BLaER1 treated with 17β-estradiol and CSF1 and Interleukin-3, amounts not matched to agents 10 nM and 100 nM (cell line): Measurements from ENCODE around the gene DACT3.
A peak's percentile ranks its signal among the peaks of the same experiment; 100 is the strongest.

Experiments
- H3K27ac ChIP-seq, 11 experiments: shearing (Covaris generic); formaldehyde crosslinking; 2 replicates each; pipeline ENCODE4 v1.8.1; 2022
- H3K27me3 ChIP-seq, 11 experiments: shearing (Covaris generic); formaldehyde crosslinking; 2 replicates each; pipeline ENCODE4 v1.8.1; 2022
- H3K36me3 ChIP-seq, 11 experiments: shearing (Covaris generic); formaldehyde crosslinking; 2 replicates each; pipeline ENCODE4 v1.8.1; 2022
- H3K4me1 ChIP-seq, 10 experiments: shearing (Covaris generic); formaldehyde crosslinking; 2 replicates each; pipeline ENCODE4 v1.8.1; 2022
- H3K4me2 ChIP-seq, 11 experiments: shearing (Covaris generic); formaldehyde crosslinking; 2 replicates each; pipeline ENCODE4 v1.8.1; 2022
- H3K4me3 ChIP-seq, 10 experiments: shearing (Covaris generic); formaldehyde crosslinking; 2 replicates each; pipeline ENCODE4 v1.8.1; 2022
- H3K9ac ChIP-seq, 11 experiments: shearing (Covaris generic); formaldehyde crosslinking; 2 replicates each; pipeline ENCODE4 v1.8.1; 2022
- H3K9me3 ChIP-seq, 11 experiments: shearing (Covaris generic); formaldehyde crosslinking; replicated peaks in 1 of 11; 2 replicates each; pipeline ENCODE4 v1.8.1; 2022
- H4K20me1 ChIP-seq, 11 experiments: shearing (Covaris generic); formaldehyde crosslinking; 2 replicates each; pipeline ENCODE4 v1.8.1; 2022
- Cebpa-rat ChIP-seq, 11 experiments: shearing (Covaris generic); IDR thresholded peaks; 2 replicates each; pipeline ENCODE4 v1.8.1; 2022

Gene DACT3

DNA sequence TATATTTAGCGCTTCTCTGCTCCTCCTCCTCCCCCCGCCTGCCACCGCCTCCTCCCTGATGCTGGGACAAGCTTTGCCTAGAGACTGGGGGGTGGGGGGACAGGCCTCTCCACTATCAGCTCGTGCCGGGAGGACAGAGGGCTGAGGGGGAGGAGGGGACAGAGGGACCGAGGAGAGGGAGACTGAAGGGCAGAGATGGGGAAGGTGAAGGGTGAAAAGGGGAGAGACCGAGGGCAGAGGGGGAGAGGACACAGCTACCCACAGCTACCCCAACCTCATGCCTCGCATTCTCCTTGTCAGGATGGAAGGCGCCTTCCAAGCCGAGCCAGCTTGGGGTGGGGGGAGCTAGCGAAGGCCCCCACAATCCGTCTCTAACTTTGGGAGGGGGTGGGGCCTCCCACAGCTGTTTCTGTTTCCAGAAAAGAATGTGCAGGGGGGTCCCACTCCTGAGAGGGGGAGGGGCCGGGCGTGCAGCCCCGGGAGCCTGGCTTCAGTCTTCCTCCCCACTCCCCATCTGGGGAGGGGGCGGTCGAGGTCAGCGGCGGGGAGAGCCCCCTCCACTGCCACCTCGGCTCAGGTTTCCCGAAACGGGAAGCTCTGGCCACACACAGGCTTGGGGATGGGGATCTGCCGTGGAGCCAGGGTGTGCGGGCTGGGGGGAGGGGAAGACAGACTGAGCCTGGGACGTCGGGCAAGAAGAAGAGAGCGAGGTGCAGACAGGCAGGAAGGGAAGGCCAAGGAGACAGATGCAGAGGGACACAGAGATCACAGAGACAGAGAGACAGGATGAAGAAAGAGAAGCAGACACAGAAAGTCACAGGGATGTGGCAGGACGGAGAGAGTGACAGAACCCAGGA, 1.6 kb downstream of the DACT3 start:
- peak overlapping the region in 10 of 11 experiments; percentile 3 to 82 (median 74); a peak in 13 of 22 replicates for H3K9ac ChIP-seq
- H3K4me3 ChIP-seq = peak overlapping the region; percentile 56 to 74 (median 64); a peak in 19 of 20 replicates
- no peak overlapping the region for H3K27ac ChIP-seq

DNA sequence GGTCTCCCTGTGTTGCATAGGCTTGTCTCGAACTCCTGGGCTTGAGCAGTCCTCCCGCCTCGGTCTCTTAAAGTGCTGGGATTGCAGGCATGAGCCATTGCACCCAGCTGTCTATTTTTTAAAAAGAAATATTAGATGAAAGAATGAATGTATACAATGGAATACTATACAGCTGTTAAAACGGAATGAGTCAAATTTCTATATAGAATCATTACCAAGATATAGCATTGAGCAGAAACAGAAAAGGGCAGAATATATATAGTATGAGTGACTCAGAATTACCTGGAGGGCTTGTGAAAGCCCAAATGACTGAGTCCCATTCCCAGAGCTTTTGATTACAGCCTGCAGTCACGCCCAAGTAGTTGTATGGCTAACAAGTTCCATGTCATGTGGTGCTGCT, 4.4 kb downstream of the DACT3 start:
- H3K4me1 ChIP-seq = peaks cover 19 to 41% (median 33%) of the 10 kb centered on the region in 10 experiments
- no peaks in the 10 kb centered on the region for H3K9me3 ChIP-seq
- TF ChIP-seq Cebpa-rat (IDR thresholded peaks at IDR 0.05) = no peak
- H3K27ac ChIP-seq = no peak overlapping the region
- H3K4me3 ChIP-seq = no peak overlapping the region
- H3K4me2 ChIP-seq = no peak overlapping the region
- peaks cover 0 to 11% (median 0%) of the 10 kb centered on the region in 11 experiments; a peak in 4 of 22 replicates for H4K20me1 ChIP-seq
- 0 out of 22 replicates have a peak, but pooled peaks cover 0 to 4% (median 0%) of the 10 kb centered on the region in 11 experiments for H3K36me3 ChIP-seq
- H3K9ac ChIP-seq = no peak overlapping the region
- H3K27me3 ChIP-seq = peaks cover 0 to 24% (median 0%) of the 10 kb centered on the region in 11 experiments; a peak in 5 of 22 replicates

More for the DNA sequence above, 1.6 kb downstream of the DACT3 start:
- H3K27me3 ChIP-seq = peaks cover 0 to 24% (median 0%) of the 10 kb centered on the region in 11 experiments; a peak in 5 of 22 replicates
- H3K36me3 ChIP-seq = no peaks in the 10 kb centered on the region
- peak overlapping the region; percentile 96 to 100 (median 99) for H3K4me2 ChIP-seq
- H3K4me1 ChIP-seq = peaks cover 22 to 43% (median 39%) of the 10 kb centered on the region in 10 experiments
- peaks cover 0 to 12% (median 0%) of the 10 kb centered on the region in 11 experiments; a peak in 4 of 22 replicates for H4K20me1 ChIP-seq
- H3K9me3 ChIP-seq = no peaks in the 10 kb centered on the region
- TF ChIP-seq Cebpa-rat (IDR thresholded peaks at IDR 0.05) = no peak

DNA sequence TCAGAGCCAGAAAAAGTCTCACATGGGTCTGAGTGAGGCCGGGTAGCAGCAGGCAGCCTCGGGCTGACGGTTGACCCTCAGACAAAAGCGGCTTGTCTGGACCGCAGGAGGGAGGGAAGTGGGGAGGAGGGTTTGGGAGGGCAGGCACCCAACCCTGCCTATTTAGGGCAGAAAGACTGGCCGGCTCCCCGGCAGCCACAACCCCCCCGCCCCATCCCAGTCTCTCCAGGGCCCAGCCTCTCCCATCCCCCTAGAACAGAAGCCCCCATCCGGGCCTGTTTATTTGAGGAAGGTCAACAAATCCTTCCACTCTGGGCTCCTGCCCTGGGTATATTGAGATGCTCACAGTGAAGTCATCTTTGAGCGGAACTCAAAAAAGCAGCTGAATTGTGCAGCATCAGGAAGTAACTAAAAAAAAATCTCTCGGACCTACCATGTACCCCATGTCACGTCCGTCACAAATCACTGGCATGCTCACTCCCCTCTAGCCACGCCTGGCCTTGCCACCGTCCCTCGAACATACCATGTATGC, 6.3 kb downstream of the DACT3 start:
- Histone ChIP-seq H3K4me3 (no peak overlapping the region), H3K4me1 (peaks cover 7 to 28% (median 20%) of the 10 kb centered on the region in 10 experiments; a peak in 19 of 20 replicates), H3K27me3 (peaks cover 0 to 13% (median 0%) of the 10 kb centered on the region in 11 experiments; a peak in 2 of 22 replicates), H4K20me1 (0 out of 22 replicates have a peak, but pooled peaks cover 0 to under 1% (median 0%) of the 10 kb centered on the region in 11 experiments), H3K9me3 (no peaks in the 10 kb centered on the region), H3K27ac (no peak overlapping the region), H3K9ac (no peak overlapping the region), H3K36me3 (0 out of 22 replicates have a peak, but pooled peaks cover 0 to 4% (median 0%) of the 10 kb centered on the region in 11 experiments), H3K4me2 (peak overlapping the region in 4 of 11 experiments; percentile 7 to 29 (median 18); a peak in 2 of 22 replicates)
- TF ChIP-seq Cebpa-rat (IDR thresholded peaks at IDR 0.05) = no peak

DNA sequence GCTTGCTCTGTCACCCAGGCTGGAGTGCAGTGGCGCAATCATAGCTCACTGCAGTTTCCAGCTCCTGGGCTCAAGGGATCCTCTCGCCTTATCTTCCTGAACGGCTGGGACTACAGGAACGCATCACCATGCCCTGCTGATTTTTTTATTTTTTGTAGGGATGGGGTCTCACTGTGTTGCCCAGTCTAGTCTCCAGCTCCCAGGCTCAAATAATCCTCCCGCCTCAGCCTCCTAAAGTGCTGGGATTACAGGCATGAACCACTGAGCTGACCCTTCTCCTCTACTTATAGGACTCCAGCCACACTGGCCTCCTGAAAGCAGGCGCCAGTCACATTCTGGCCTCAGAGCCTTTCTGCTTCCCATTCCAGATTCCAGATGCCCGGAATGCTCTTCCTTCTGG, 10.5 kb downstream of the DACT3 start:
- H3K9me3 ChIP-seq = peaks cover 18 to 38% (median 30%) of the 10 kb centered on the region in 11 experiments

DNA sequence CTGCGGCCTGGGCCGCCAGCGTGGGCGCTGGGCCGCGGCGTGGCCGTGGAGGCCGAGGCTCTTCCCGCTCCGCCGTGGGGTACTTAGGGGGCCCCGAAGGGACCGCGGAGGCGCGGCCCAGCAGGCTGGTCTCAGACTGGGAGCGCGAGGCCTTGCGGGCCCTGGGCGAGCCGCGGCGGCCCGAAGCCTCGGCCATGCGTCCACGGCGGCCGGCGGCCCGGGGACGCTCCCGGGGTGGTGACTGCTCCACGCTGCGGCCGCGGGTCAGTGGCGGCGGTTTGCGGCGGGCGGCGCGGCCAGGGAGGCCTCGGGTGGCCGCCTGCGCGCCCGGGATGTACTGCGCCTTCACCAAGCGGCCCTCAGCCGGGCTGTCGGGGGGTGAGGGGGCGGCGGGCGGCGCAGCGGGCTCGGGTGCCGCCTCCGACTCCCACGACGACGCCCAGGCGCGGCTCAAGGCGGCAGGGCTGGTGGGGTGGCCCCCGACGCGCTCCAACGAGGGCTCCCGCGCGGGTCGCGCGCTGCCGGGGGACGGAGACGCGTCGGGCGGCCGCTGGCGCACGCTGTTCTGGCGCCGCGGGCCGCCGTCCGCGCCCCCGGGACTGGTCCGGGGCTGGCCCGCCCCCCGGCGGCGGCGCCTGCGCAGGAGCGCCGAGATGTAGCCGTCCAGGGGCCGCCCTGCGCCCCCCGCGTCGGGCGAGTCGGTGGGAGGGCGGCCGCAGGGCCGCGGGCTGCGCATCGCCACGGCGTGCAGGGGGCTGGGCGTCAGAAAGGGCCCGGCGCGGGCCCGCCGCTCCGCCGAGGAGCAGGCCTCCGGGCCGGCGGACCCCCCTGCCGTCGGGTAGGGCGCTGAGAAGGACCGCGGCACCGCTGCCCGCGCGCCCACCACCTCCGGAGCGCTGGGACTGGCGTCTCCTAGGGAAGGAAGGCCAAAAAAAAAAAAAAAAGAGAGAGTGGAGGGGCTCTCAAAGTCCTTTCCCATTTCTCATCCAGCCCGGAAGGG, 11.7 kb downstream of the DACT3 start:
- Histone ChIP-seq H3K9me3 (peaks cover 18 to 38% (median 30%) of the 10 kb centered on the region in 11 experiments), H3K4me2 (no peak overlapping the region), H3K4me1 (peaks cover 0 to 14% (median 0%) of the 10 kb centered on the region in 10 experiments; a peak in 5 of 20 replicates), H3K4me3 (no peak overlapping the region), H3K27me3 (no peaks in the 10 kb centered on the region), H3K27ac (no peak overlapping the region), H3K36me3 (peaks cover 0 to 17% (median 0%) of the 10 kb centered on the region in 11 experiments; a peak in 7 of 22 replicates), H3K9ac (no peak overlapping the region), H4K20me1 (no peaks in the 10 kb centered on the region)
- TF ChIP-seq Cebpa-rat (IDR thresholded peaks at IDR 0.05) = no peak

More for the DNA sequence above, 10.5 kb downstream of the DACT3 start:
- Histone ChIP-seq H3K9ac (no peak overlapping the region), H4K20me1 (no peaks in the 10 kb centered on the region), H3K4me1 (peaks cover 0 to 17% (median 10%) of the 10 kb centered on the region in 10 experiments; a peak in 13 of 20 replicates), H3K4me2 (no peak overlapping the region), H3K36me3 (peaks cover 0 to 17% (median 0%) of the 10 kb centered on the region in 11 experiments; a peak in 7 of 22 replicates), H3K27me3 (no peaks in the 10 kb centered on the region), H3K27ac (no peak overlapping the region), H3K4me3 (no peak overlapping the region)
- TF ChIP-seq Cebpa-rat (IDR thresholded peaks at IDR 0.05) = no peak

DNA sequence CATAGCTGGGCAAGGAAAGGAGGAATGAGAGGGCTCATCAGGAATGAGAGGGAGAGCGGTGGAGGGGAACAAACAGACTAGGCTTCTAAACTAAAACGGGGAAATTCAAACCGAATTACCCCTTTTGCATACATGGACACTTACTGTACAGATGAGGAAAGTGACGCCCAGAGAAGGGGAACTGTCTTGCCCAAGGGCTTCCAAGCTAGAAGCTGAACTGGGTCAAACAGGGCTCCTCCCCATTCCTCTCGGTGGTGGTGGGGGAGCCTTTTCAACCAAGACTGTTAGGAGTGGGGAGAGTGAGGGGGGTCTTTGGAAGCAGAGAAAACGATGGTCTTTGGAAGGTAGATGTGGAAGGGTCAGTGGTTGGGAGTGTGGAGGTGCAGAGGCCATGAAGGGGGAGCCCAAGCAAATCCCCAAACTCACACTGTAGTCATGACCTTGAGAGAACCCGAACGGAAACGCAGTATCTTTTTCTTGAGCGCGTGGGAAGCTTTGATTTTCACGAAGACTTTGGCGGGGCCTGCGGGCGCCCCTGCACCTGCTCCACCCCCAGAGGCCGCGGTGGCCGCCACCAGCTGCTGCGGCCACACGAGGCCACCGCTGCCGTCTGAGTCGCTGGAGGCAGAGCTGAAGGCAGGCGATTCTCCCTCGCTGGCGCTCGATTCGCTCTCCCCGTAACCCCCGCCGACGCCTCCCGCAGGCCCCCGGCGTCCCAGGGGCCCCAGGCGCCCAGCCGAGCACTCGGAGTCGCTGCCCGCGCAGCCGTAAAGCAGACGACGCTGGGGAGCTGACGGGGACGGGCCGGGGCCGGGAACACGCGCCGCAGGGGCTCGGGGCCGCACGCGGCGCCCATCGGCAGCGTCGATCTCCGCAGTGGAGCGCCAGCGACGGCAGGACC, 12.7 kb downstream of the DACT3 start:
- TF ChIP-seq Cebpa-rat (IDR thresholded peaks at IDR 0.05) = no peak
- Histone ChIP-seq H4K20me1 (no peaks in the 10 kb centered on the region), H3K9ac (no peak overlapping the region), H3K4me1 (peaks cover 0 to 14% (median 0%) of the 10 kb centered on the region in 10 experiments; a peak in 1 of 20 replicates), H3K9me3 (peaks cover 18 to 38% (median 30%) of the 10 kb centered on the region in 11 experiments), H3K4me3 (no peak overlapping the region), H3K4me2 (peak overlapping the region in 2 of 11 experiments; percentile 32 to 64; a peak in 3 of 22 replicates), H3K36me3 (peaks cover 0 to 17% (median 0%) of the 10 kb centered on the region in 11 experiments; a peak in 7 of 22 replicates), H3K27me3 (no peaks in the 10 kb centered on the region), H3K27ac (no peak overlapping the region)

DNA sequence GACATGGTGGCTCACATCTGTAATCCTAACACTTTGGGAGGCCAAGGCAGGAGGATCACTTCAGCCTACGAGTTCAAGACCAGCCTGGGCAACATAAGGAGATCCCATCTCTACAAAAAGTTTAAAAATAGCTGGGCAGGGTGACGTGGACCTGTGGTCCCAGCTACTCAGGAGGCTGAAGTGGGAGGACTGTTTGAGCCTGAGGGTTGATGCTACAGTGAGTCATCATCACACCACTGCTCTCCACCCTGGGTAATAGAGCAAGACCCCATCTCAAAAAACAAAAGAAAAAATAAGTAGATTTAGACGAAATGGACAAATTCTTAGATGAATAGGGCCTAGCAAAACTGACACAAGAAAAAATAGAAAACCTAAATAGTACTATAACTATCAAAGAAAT, 14.6 kb downstream of the DACT3 start:
- Histone ChIP-seq H3K27me3 (no peaks in the 10 kb centered on the region), H3K36me3 (peaks cover 0 to 12% (median 0%) of the 10 kb centered on the region in 11 experiments; a peak in 7 of 22 replicates), H3K27ac (no peak overlapping the region), H3K4me2 (no peak overlapping the region), H3K9ac (no peak overlapping the region), H4K20me1 (no peaks in the 10 kb centered on the region), H3K4me3 (no peak overlapping the region), H3K9me3 (peaks cover 18 to 38% (median 30%) of the 10 kb centered on the region in 11 experiments), H3K4me1 (peaks cover 0 to 14% (median 0%) of the 10 kb centered on the region in 10 experiments; a peak in 1 of 20 replicates)
- TF ChIP-seq Cebpa-rat (IDR thresholded peaks at IDR 0.05) = no peak
